OCI-LY1 (cell line): ENCODE data around the gene ZFP92.

Experiments
- H2AFZ ChIP-seq: fragments of 200-600 bp; sonication (generic), shearing (Covaris generic); 2 replicates; pipeline ENCODE4 v1.6.0; 2014; ENCODE audit warnings: antibody characterized with exemption, mild to moderate bottlenecking, low read length
- H3F3A ChIP-seq: fragments of 200-600 bp; sonication (generic), shearing (Covaris generic); 2 replicates; pipeline ENCODE4 v1.6.0; 2014; ENCODE audit warnings: mild to moderate bottlenecking, antibody characterized with exemption, low read length, moderate library complexity; ENCODE audit not compliant: insufficient read depth
- H3K27ac ChIP-seq: fragments of 200-600 bp; sonication (generic); 2 replicates; pipeline ENCODE4 v1.5.1; 2014; ENCODE audit warnings: low read length, mixed run types, mild to moderate bottlenecking, low read depth; ENCODE audit not compliant: poor library complexity, severe bottlenecking
- H3K27me3 ChIP-seq: fragments of 200-600 bp; sonication (generic); 2 replicates; pipeline ENCODE4 v1.6.0; 2014; ENCODE audit warnings: antibody characterized with exemption, mild to moderate bottlenecking, low read length, moderate library complexity; ENCODE audit not compliant: insufficient read depth
- H3K36me3 ChIP-seq: fragments of 200-600 bp; sonication (generic); 2 replicates; pipeline ENCODE4 v1.6.1; 2014; ENCODE audit warnings: mild to moderate bottlenecking, antibody characterized with exemption, low read length, moderate library complexity, mixed read lengths; ENCODE audit not compliant: insufficient read depth
- H3K4me1 ChIP-seq: fragments of 200-600 bp; sonication (generic); 2 replicates; pipeline ENCODE4 v1.5.1; 2014; ENCODE audit warnings: mild to moderate bottlenecking, low read length, moderate library complexity; ENCODE audit not compliant: insufficient read depth, severe bottlenecking
- H3K4me2 ChIP-seq: fragments of 200-600 bp; sonication (generic), shearing (Covaris generic); 2 replicates; pipeline ENCODE4 v1.6.1; 2014; ENCODE audit warnings: low read length
- H3K4me3 ChIP-seq: fragments of 200-600 bp; sonication (generic); 2 replicates; pipeline ENCODE4 v1.5.1; 2014; ENCODE audit warnings: low read length, low read depth, mild to moderate bottlenecking, mixed read lengths; ENCODE audit not compliant: poor library complexity, severe bottlenecking
- H3K79me2 ChIP-seq: fragments of 200-600 bp; shearing (Covaris generic); 2 replicates; pipeline ENCODE4 v1.6.1; 2016; ENCODE audit warnings: mixed run types, low read length, mixed read lengths; ENCODE audit not compliant: insufficient read depth
- H3K9ac ChIP-seq: fragments of 200-600 bp; sonication (generic), shearing (Covaris generic); 2 replicates; pipeline ENCODE4 v1.6.1; 2014; ENCODE audit warnings: mild to moderate bottlenecking, low read length, mixed read lengths
- H3K9me2 ChIP-seq: fragments of 200-600 bp; sonication (generic), shearing (Covaris generic); 2 replicates; pipeline ENCODE4 v1.6.1; 2014; ENCODE audit warnings: low read depth, mild to moderate bottlenecking, low read length, mixed read lengths
- H3K9me3 ChIP-seq: fragments of 200-600 bp; shearing (Covaris generic); 2 replicates; pipeline ENCODE4 v1.6.1; 2014; ENCODE audit warnings: low read length, mixed read lengths
- H4K20me1 ChIP-seq: fragments of 200-600 bp; sonication (generic), shearing (Covaris generic); 2 replicates; pipeline ENCODE4 v1.6.0; 2016; ENCODE audit warnings: mild to moderate bottlenecking, low read length; ENCODE audit not compliant: insufficient read depth
- EZH2 ChIP-seq: fragments of 200-600 bp; sonication (generic), shearing (Covaris generic); IDR thresholded peaks from 2 replicates; pipeline ENCODE4 v1.8.0; 2017; ENCODE audit warnings: borderline replicate concordance, mixed run types, mild to moderate bottlenecking, antibody characterized with exemption, low read length, moderate library complexity, mixed read lengths
- TF ChIP-seq, protein P1 (sequence below): fragments of 200-600 bp; sonication (generic), shearing (Covaris generic); IDR thresholded peaks from 2 replicates; pipeline ENCODE4 v1.5.1; 2017; ENCODE audit warnings: mild to moderate bottlenecking, antibody characterized with exemption, low read length, moderate library complexity, mixed read lengths

Gene ZFP92

GRCh38 chrX:153405426-153405825 lies 5.8 kb upstream of the ZFP92 start:
- no peaks in the 10 kb centered on the region for H3K9me3 ChIP-seq
- no peak overlapping the region for H3K27ac ChIP-seq
- no peaks in the 10 kb centered on the region for H3K9me2 ChIP-seq
- no peaks in the 10 kb centered on the region for H4K20me1 ChIP-seq
- H3K9ac ChIP-seq: no peak overlapping the region
- no peak overlapping the region for H3K4me2 ChIP-seq
- H2AFZ ChIP-seq: no peak overlapping the region
- H3K79me2 ChIP-seq: no peaks in the 10 kb centered on the region
- no peak overlapping the region for H3K4me3 ChIP-seq
- H3K27me3 ChIP-seq: no peaks in the 10 kb centered on the region
- TF ChIP-seq, protein P1, sequence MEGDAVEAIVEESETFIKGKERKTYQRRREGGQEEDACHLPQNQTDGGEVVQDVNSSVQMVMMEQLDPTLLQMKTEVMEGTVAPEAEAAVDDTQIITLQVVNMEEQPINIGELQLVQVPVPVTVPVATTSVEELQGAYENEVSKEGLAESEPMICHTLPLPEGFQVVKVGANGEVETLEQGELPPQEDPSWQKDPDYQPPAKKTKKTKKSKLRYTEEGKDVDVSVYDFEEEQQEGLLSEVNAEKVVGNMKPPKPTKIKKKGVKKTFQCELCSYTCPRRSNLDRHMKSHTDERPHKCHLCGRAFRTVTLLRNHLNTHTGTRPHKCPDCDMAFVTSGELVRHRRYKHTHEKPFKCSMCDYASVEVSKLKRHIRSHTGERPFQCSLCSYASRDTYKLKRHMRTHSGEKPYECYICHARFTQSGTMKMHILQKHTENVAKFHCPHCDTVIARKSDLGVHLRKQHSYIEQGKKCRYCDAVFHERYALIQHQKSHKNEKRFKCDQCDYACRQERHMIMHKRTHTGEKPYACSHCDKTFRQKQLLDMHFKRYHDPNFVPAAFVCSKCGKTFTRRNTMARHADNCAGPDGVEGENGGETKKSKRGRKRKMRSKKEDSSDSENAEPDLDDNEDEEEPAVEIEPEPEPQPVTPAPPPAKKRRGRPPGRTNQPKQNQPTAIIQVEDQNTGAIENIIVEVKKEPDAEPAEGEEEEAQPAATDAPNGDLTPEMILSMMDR: no peak
- TF ChIP-seq EZH2: no peak
- H3K4me1 ChIP-seq: no peaks in the 10 kb centered on the region
- H3K36me3 ChIP-seq: no peaks in the 10 kb centered on the region
- H3F3A ChIP-seq: no peaks in the 10 kb centered on the region

GRCh38 chrX:153406011-153406410 lies 5.3 kb upstream of the ZFP92 start:
- H3K4me2 ChIP-seq: no peak overlapping the region
- no peaks in the 10 kb centered on the region for H3K79me2 ChIP-seq
- H2AFZ ChIP-seq: no peak overlapping the region
- H3K36me3 ChIP-seq: no peaks in the 10 kb centered on the region
- H3K4me3 ChIP-seq: no peak overlapping the region
- no peaks in the 10 kb centered on the region for H3K4me1 ChIP-seq
- H3F3A ChIP-seq: no peaks in the 10 kb centered on the region
- TF ChIP-seq, protein P1: no peak
- no peak for TF ChIP-seq EZH2
- no peaks in the 10 kb centered on the region for H3K9me2 ChIP-seq
- H3K27ac ChIP-seq: no peak overlapping the region
- no peaks in the 10 kb centered on the region for H3K27me3 ChIP-seq
- H3K9me3 ChIP-seq: no peaks in the 10 kb centered on the region
- H3K9ac ChIP-seq: no peak overlapping the region
- no peaks in the 10 kb centered on the region for H4K20me1 ChIP-seq

DNA sequence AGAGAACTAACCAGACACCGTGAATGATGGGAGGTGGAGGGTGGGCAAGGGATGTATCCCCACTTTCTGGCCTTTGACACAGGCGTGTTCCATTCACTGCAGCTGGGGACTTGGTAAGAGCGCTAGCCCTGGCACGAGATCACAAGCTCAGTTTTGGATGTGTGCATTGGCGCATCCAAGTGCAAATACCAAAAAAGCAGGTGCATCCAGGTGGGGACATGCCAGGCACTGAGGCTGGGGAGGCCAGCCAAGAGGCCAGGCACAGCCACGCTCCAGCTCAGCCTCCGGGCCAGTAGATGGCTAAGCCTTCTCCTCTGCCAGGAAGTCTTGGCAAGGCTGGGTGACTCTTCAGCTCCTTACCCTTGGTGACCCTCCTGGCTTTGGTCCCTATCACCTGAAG lies 4.4 kb upstream of the ZFP92 start:
- Histone ChIP-seq H3K4me2 (no peak overlapping the region), H3K9me2 (no peaks in the 10 kb centered on the region), H3K4me3 (no peak overlapping the region), H3K9me3 (no peaks in the 10 kb centered on the region), H3F3A (no peaks in the 10 kb centered on the region), H3K9ac (no peak overlapping the region), H3K79me2 (no peaks in the 10 kb centered on the region), H3K27me3 (no peaks in the 10 kb centered on the region), H4K20me1 (no peaks in the 10 kb centered on the region), H3K4me1 (peaks cover 6% of the 10 kb centered on the region), H3K27ac (no peak overlapping the region), H3K36me3 (no peaks in the 10 kb centered on the region), H2AFZ (no peak overlapping the region)
- TF ChIP-seq, protein P1: no peak
- TF ChIP-seq EZH2: no peak
